Heart right ventricle (tissue), 16 donors: Measurements from ENCODE around the gene MRRF. TPM values are rescaled to one million over a fixed set of nuclear protein-coding genes. Genes with fewer than 3 reads are reported as not detected.

Experiments used
- ATAC-seq, 8 donors: fragments of 200-7000 bp; cut with Tn5 transposase; one replicate each; pipeline ENCODE4 v1.9.1; 2020; ENCODE audit warnings: mild to moderate bottlenecking in 8 of 8, moderate library complexity in 8 of 8, moderate number of reproducible peaks in 1 of 8
- DNase-seq, 2 donors: peaks; one replicate each; pipeline ENCODE4 v3.0.0-alpha.2; 2020
- H3K27ac ChIP-seq, 10 donors: fragments of 200-600 bp; sonication (generic) in 2 of 10; one replicate each; pipeline versions ENCODE4 v1.5.0 to v1.8.0; 2020 to 2022; ENCODE audit warnings: mild to moderate bottlenecking in 3 of 10
- H3K27me3 ChIP-seq, 7 donors: fragments of 200-600 bp; one replicate each; pipeline ENCODE4 v1.8.0; 2021 to 2022; ENCODE audit warnings: mild to moderate bottlenecking in 2 of 7
- H3K36me3 ChIP-seq, 9 donors: fragments of 200-600 bp; sonication (generic) in 1 of 9; one replicate each; pipeline versions ENCODE4 v1.5.0 to v1.8.0; 2020 to 2022; ENCODE audit warnings: mild to moderate bottlenecking in 2 of 9
- H3K4me1 ChIP-seq, 9 donors: fragments of 200-600 bp; sonication (generic) in 1 of 9; one replicate each; pipeline versions ENCODE4 v1.5.0 to v1.8.0; 2020 to 2022; ENCODE audit warnings: mild to moderate bottlenecking in 4 of 9
- H3K4me3 ChIP-seq, 10 donors: fragments of 200-600 bp; sonication (generic) in 2 of 10; one replicate each; pipeline versions ENCODE4 v1.5.0 to v1.8.0; 2020 to 2022; ENCODE audit warnings: mild to moderate bottlenecking in 7 of 10, moderate library complexity in 2 of 10
- H3K9me3 ChIP-seq, 11 donors: fragments of 200-600 bp in 10 of 11; sonication (generic) in 2 of 11; one replicate each; pipeline versions ENCODE4 v1.5.0 to v1.8.0; 2013 to 2022; ENCODE audit warnings: mild to moderate bottlenecking in 2 of 11, control low read depth in 1 of 11, moderate library complexity in 1 of 11
- CTCF ChIP-seq, 9 donors: fragments of 200-600 bp; sonication (generic) in 2 of 9; IDR thresholded peaks; one replicate each; pipeline versions ENCODE4 v1.5.0 to v1.8.0; 2021 to 2022; ENCODE audit warnings: antibody characterized with exemption in 9 of 9, mild to moderate bottlenecking in 5 of 9, moderate library complexity in 1 of 9
- WGBS, 2 donors: extraction: QIAGEN DNeasy Blood & Tissue Kit; methylation state at CpG; one replicate each; pipeline ENCODE4 v1.1.7; 2013; ENCODE audit warnings: inconsistent platforms in 1 of 2; 5-methylcytosine and 5-hydroxymethylcytosine counted together
- intact Hi-C, 10 donors: fragments of 100-400 bp; cut with DNase I; formaldehyde crosslinking; loops; one replicate each; pipeline versions ENCODE4 v1.11.1 to v1.14.2; 2022
- polyA plus RNA-seq, 2 donors: library from polyadenylated mRNA; stranded (reverse); fragments of 200-250 nt; gene quantifications; one replicate each; pipeline ENCODE4 v1.2.3, GENCODE V29; 2013
- total RNA-seq, 10 donors: library from RNA; stranded (reverse); fragmentation: NEBNext Ultra II Directional in 3 of 10; extraction: Animal tissue kit (Norgen Biotek cat#: 25700) in 3 of 10; gene quantifications; one replicate each; pipeline versions ENCODE4 v1.2.1 to v1.2.4, GENCODE V29; 2021 to 2023
- donor health status: Arrhythmogenic right ventricular cardiomyopathy.
- donor health status: ischemic (EF 13 %, LVEDD 7.1; RV severe dilation, severe dysfunction).
- donor health status: healthy with polysubstance abuse.
- donor health status: DM: no; HTN: yes; CAD: no.
- donor health status: DM: no; HTN: no; CAD: no.
- donor health status: ischemic (EF 25% LVEDD 6.9; RV normal size, moderate dysfunction).
- donor health status: ischemic (EF 25% LVEDD 5.7; RV mildly dilated, moderate dysfunction).
- donor health status: healthy.
- donor health status: DM: yes; HTN: yes; CAD: no.
- donor health status: Ischemic cardiomyopathy.
- donor health status: ischemic (EF 35%, LVEDD 5.7; RV mildly dilated, moderate dysfunction).
- donor health status: nonischemic (EF 11% LVEDD 7.7; RV severe dilation, severe dysfunction).
- donor health status: DM: yes; HTN: yes; CAD: no.
- donor health status: PGD.
- donor health status: ischemic (EF 29% LVEDD 5.4; RV normal size, mild dysfunction).
- donor health status: nonischemic (EF 23%, LVEDD 6.1; RV moderate dilation, normal function).

MRRF gene
- total and polyA plus RNA-seq, 12 donors: 30.3 to 45.9 (median 37.8) TPM

GRCh38 chr9:122248448-122248865 lies 16.2 kb upstream of the MRRF start:
- TF ChIP-seq CTCF (IDR thresholded peaks at IDR 0.05): no peak
- WGBS, 2 donors: 70 to 76% methylated on average over 5 of the region's 5 CpGs
- ATAC-seq: peak in 1 of 8 donors; percentile 20
- Histone ChIP-seq H3K27ac (no peak overlapping the region), H3K4me1 (peaks cover 2 to 41% (median 17%) of the 10 kb centered on the region in 9 donors), H3K27me3 (no peaks in the 10 kb centered on the region), H3K36me3 (peaks cover 0 to 100% (median 50%) of the 10 kb centered on the region in 9 donors), H3K4me3 (no peak overlapping the region), H3K9me3 (no peaks in the 10 kb centered on the region)
- no peak for DNase-seq
- intact Hi-C loops: no loop called here

- no peaks in the 10 kb centered on the region for H3K9me3 ChIP-seq
- H3K27me3 ChIP-seq: no peaks in the 10 kb centered on the region
- H3K4me1 ChIP-seq: peaks cover 2 to 60% (median 26%) of the 10 kb centered on the region in 9 donors
- ATAC-seq (no peak), DNase-seq (no peak)
- no peak overlapping the region for H3K4me3 ChIP-seq
- peak overlapping the region in 4 of 10 donors; percentile 33 to 67 (median 60) for H3K27ac ChIP-seq
- peaks cover 0 to 100% (median 29%) of the 10 kb centered on the region in 9 donors for H3K36me3 ChIP-seq
- no peak for TF ChIP-seq CTCF (IDR thresholded peaks at IDR 0.05)
- intact Hi-C loops: no loop called here
- WGBS, 2 donors: 85 to 87% methylated on average over 2 of the region's 2 CpGs
Observed at GRCh38 chr9:122251351-122251750, 13.3 kb upstream of the MRRF start.

- TF ChIP-seq CTCF (IDR thresholded peaks at IDR 0.05): no peak
- 44 to 46% methylated on average over 5 of the region's 5 CpGs for WGBS, 2 donors
- no peak overlapping the region for H3K4me3 ChIP-seq
- peaks cover 0 to 100% (median 23%) of the 10 kb centered on the region in 9 donors for H3K36me3 ChIP-seq
- no peaks in the 10 kb centered on the region for H3K9me3 ChIP-seq
- DNase-seq (peak in 1 of 2 donors; percentile 64), ATAC-seq (peak; percentile 68 to 92 (median 87))
- H3K27me3 ChIP-seq: no peaks in the 10 kb centered on the region
- H3K27ac ChIP-seq: peak overlapping the region in 8 of 10 donors; percentile 5 to 71 (median 64)
- intact Hi-C loops: loop anchor here in 1 of 10 donors (2.0 kb wide), 1 partner anchor 60 kb away; no protein-coding TSS in a partner anchor
- peaks cover 2 to 60% (median 26%) of the 10 kb centered on the region in 9 donors for H3K4me1 ChIP-seq
Observed at GRCh38 chr9:122252796-122253195, 11.9 kb upstream of the MRRF start.

- TF ChIP-seq CTCF (IDR thresholded peaks at IDR 0.05): no peak
- Histone ChIP-seq H3K4me1 (peaks cover 2 to 54% (median 26%) of the 10 kb centered on the region in 9 donors), H3K9me3 (no peaks in the 10 kb centered on the region), H3K27ac (peak overlapping the region in 7 of 10 donors; percentile 5 to 71 (median 49)), H3K27me3 (no peaks in the 10 kb centered on the region), H3K36me3 (peaks cover 0 to 100% (median 22%) of the 10 kb centered on the region in 9 donors), H3K4me3 (no peak overlapping the region)
- DNase-seq (no peak), ATAC-seq (no peak)
- intact Hi-C loops: no loop called here
- WGBS, 2 donors: 89 to 92% methylated on average over 3 of the region's 3 CpGs
Observed at GRCh38 chr9:122254761-122255160, 9.9 kb upstream of the MRRF start.
